GM19238 (cell line): Measurements from ENCODE around the gene NLGN1.
"Not testable (repeated sequence)": the region's sequence is repeated elsewhere in the genome, so short reads cannot be mapped to it uniquely, and the experiment has no call there.

ENCODE experiments used
- DNase-seq: peaks from one replicate; pipeline ENCODE4 v3.0.0; 2011; ENCODE audit warnings: low spot score; ENCODE audit not compliant: insufficient read length

The NLGN1 gene

GRCh38 chr3:173553635-173554280 lies 156.2 kb downstream of the NLGN1 start:
- DNase-seq = no peak

GRCh38 chr3:173556546-173556945 lies 159.0 kb downstream of the NLGN1 start:
- no peak for DNase-seq

- no peak for DNase-seq
These were observed 170.5 kb downstream of the NLGN1 start for GRCh38 chr3:173567997-173568396.

- no peak for DNase-seq
These were observed 171.1 kb downstream of the NLGN1 start for GRCh38 chr3:173568623-173569022.

- no peak for DNase-seq
These were observed 186.0 kb downstream of the NLGN1 start for GRCh38 chr3:173583496-173583895.

- DNase-seq = no peak
These were observed 186.7 kb downstream of the NLGN1 start for GRCh38 chr3:173584093-173584837.

GRCh38 chr3:173584838-173585831 lies 187.6 kb downstream of the NLGN1 start:
- no peak for DNase-seq

- DNase-seq = no peak
These were observed 188.6 kb downstream of the NLGN1 start for GRCh38 chr3:173586166-173586565.

- DNase-seq = no peak
These were observed 189.5 kb downstream of the NLGN1 start for GRCh38 chr3:173587055-173587454.

GRCh38 chr3:173588556-173588955 lies 191.0 kb downstream of the NLGN1 start:
- no peak for DNase-seq

GRCh38 chr3:173589116-173589515 lies 191.6 kb downstream of the NLGN1 start:
- no peak for DNase-seq

GRCh38 chr3:173591401-173591800 lies 193.9 kb downstream of the NLGN1 start:
- no peak for DNase-seq

GRCh38 chr3:173594881-173595280 lies 197.3 kb downstream of the NLGN1 start:
- not testable (repeated sequence) for DNase-seq

GRCh38 chr3:173599673-173600072 lies 202.1 kb downstream of the NLGN1 start:
- no peak for DNase-seq

- DNase-seq = no peak
These were observed 217.0 kb downstream of the NLGN1 start for GRCh38 chr3:173614522-173614921.

GRCh38 chr3:173615661-173616060 lies 218.1 kb downstream of the NLGN1 start:
- no peak for DNase-seq

GRCh38 chr3:173617490-173617889 lies 219.9 kb downstream of the NLGN1 start:
- DNase-seq = no peak

- no peak for DNase-seq
These were observed 220.6 kb downstream of the NLGN1 start for GRCh38 chr3:173618148-173618547.

GRCh38 chr3:173618703-173619102 lies 221.2 kb downstream of the NLGN1 start:
- DNase-seq = no peak

- DNase-seq = no peak
These were observed 224.6 kb downstream of the NLGN1 start for GRCh38 chr3:173622166-173622565.

GRCh38 chr3:173624086-173624485 lies 226.5 kb downstream of the NLGN1 start:
- no peak for DNase-seq

GRCh38 chr3:173630849-173631248 lies 233.3 kb downstream of the NLGN1 start:
- no peak for DNase-seq
